ENCODE data around the gene HM13. TPM values are rescaled to one million over a fixed set of nuclear protein-coding genes. Genes with fewer than 3 reads are reported as not detected.

Gene HM13
- total and polyA plus RNA-seq, 9 of the 15 experiments (the other 6 are each of a cell fraction or from before 2014, with no cell fraction given): 7.7 to 136 (median 74.5) TPM

DNA sequence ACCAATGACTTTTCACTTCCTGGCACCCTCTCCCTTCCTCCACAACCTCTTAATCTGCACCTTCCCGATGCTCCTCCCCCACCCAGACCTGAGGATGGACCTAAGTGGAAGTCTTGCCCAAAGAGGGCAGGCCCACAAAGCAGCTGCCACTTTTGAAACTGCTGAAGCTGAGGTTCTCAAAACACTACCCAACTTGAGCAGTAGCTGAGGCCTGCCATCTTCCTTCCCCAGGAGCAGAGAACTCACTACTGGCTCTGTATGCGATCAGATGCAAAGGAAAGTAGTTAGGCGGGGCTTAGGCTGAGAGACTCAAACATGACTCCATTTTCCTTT is 1.5 kb downstream of the HM13 start (continued):
- TF ChIP-seq, protein P1, sequence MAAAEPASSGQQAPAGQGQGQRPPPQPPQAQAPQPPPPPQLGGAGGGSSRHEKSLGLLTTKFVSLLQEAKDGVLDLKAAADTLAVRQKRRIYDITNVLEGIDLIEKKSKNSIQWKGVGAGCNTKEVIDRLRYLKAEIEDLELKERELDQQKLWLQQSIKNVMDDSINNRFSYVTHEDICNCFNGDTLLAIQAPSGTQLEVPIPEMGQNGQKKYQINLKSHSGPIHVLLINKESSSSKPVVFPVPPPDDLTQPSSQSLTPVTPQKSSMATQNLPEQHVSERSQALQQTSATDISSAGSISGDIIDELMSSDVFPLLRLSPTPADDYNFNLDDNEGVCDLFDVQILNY (CRISPR knock-in tag; IDR thresholded peaks at IDR 0.05): no peak
- TF ChIP-seq MCM3 (IDR thresholded peaks at IDR 0.05) (no peak), FOXA3 (CRISPR knock-in tag; conservative IDR thresholded peaks at IDR 0.05 in 1 of 2, IDR thresholded peaks at IDR 0.05 in 1 of 2) (no peak), ZNF561 (CRISPR knock-in tag; conservative IDR thresholded peaks at IDR 0.05) (no peak), RBM39 (optimal IDR thresholded peaks at IDR 0.05; ENCODE audit: low read depth, low read length) (no peak), SAP30 (IDR thresholded peaks at IDR 0.05; ENCODE audit: borderline replicate concordance, insufficient read depth, low read depth, low read length, poor library complexity, severe bottlenecking) (no peak), NR2C2 (CRISPR knock-in tag; IDR thresholded peaks at IDR 0.05) (no peak), NR2C2 (tag; IDR thresholded peaks at IDR 0.05) (no peak), SMAD1 (IDR thresholded peaks at IDR 0.05; ENCODE audit: low read depth, low read length, partially characterized antibody) (no peak), FOXK1 (CRISPR knock-in tag; IDR thresholded peaks at IDR 0.05; ENCODE audit: borderline replicate concordance) (no peak)
- TF ChIP-seq, protein P2, sequence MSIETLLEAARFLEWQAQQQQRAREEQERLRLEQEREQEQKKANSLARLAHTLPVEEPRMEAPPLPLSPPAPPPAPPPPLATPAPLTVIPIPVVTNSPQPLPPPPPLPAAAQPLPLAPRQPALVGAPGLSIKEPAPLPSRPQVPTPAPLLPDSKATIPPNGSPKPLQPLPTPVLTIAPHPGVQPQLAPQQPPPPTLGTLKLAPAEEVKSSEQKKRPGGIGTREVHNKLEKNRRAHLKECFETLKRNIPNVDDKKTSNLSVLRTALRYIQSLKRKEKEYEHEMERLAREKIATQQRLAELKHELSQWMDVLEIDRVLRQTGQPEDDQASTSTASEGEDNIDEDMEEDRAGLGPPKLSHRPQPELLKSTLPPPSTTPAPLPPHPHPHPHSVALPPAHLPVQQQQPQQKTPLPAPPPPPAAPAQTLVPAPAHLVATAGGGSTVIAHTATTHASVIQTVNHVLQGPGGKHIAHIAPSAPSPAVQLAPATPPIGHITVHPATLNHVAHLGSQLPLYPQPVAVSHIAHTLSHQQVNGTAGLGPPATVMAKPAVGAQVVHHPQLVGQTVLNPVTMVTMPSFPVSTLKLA (conservative IDR thresholded peaks at IDR 0.05): no peak
